OCI-LY7 (cell line): ENCODE measurements around the gene NTM.

Source experiments
- CTCF ChIP-seq: fragments of 200-600 bp; sonication (generic); conservative IDR thresholded peaks from 2 replicates; pipeline ENCODE4 v1.5.1; 2014; ENCODE audit warnings: mild to moderate bottlenecking, antibody characterized with exemption, low read length, moderate library complexity, mixed read lengths
- EZH2phosphoT487 ChIP-seq: fragments of 200-600 bp; sonication (generic); IDR thresholded peaks from 2 replicates; pipeline ENCODE4 v1.6.1; 2018; ENCODE audit warnings: low read depth, borderline replicate concordance, mild to moderate bottlenecking, mixed run types, antibody characterized with exemption, low read length, moderate library complexity, mixed read lengths

- TF ChIP-seq CTCF (0 out of 2 replicates have a peak, but pooled peaks have one; percentile 42), EZH2phosphoT487 (no peak)
These were observed 756.8 kb downstream of the NTM start for GRCh38 chr11:132126973-132127899.
